DLD1 (cell line): ENCODE results near the gene PGM1.

Experiments
- in situ Hi-C: cut with HindIII; loops from 2 replicates; pipeline ENCODE4 v1.10.0; 2017; ENCODE audit warnings: low sequenced_read_pairs

PGM1 gene

GRCh38 chr1:63600248-63600647 lies 7.0 kb downstream of the PGM1 start:
- in situ Hi-C loops: no loop called here

- in situ Hi-C loops: no loop called here
Measured at GRCh38 chr1:63601061-63601460, 7.8 kb downstream of the PGM1 start.

GRCh38 chr1:63601463-63601862 lies 8.3 kb downstream of the PGM1 start:
- in situ Hi-C loops: no loop called here

GRCh38 chr1:63601912-63602311 lies 8.7 kb downstream of the PGM1 start:
- in situ Hi-C loops: no loop called here

GRCh38 chr1:63602629-63603028 lies 9.4 kb downstream of the PGM1 start:
- in situ Hi-C loops: no loop called here

GRCh38 chr1:63603810-63604209 lies 10.6 kb downstream of the PGM1 start:
- in situ Hi-C loops: no loop called here

- in situ Hi-C loops: no loop called here
Measured at GRCh38 chr1:63607322-63607721, 14.1 kb downstream of the PGM1 start.

GRCh38 chr1:63611231-63611630 lies 18.0 kb downstream of the PGM1 start:
- in situ Hi-C loops: loop anchor here (5.0 kb wide), 1 partner anchor 81 kb away; no protein-coding TSS in a partner anchor

- in situ Hi-C loops: loop anchor here (5.0 kb wide), 1 partner anchor 80 kb away; no protein-coding TSS in a partner anchor
Measured at GRCh38 chr1:63612564-63612963, 19.4 kb downstream of the PGM1 start.

- in situ Hi-C loops: loop anchor here (5.0 kb wide), 1 partner anchor 79 kb away; no protein-coding TSS in a partner anchor
Measured at GRCh38 chr1:63612971-63613370, 19.8 kb downstream of the PGM1 start.

- in situ Hi-C loops: no loop called here
Measured at GRCh38 chr1:63615768-63616420, 22.7 kb downstream of the PGM1 start.

GRCh38 chr1:63617450-63617849 lies 24.2 kb downstream of the PGM1 start:
- in situ Hi-C loops: no loop called here

GRCh38 chr1:63618011-63618410 lies 24.8 kb downstream of the PGM1 start:
- in situ Hi-C loops: no loop called here

- in situ Hi-C loops: no loop called here
Measured at GRCh38 chr1:63619558-63619957, 26.3 kb downstream of the PGM1 start.

- in situ Hi-C loops: no loop called here
Measured at GRCh38 chr1:63620671-63621070, 27.5 kb downstream of the PGM1 start.

GRCh38 chr1:63621075-63621474 lies 27.9 kb downstream of the PGM1 start:
- in situ Hi-C loops: no loop called here

- in situ Hi-C loops: no loop called here
Measured at GRCh38 chr1:63621698-63622097, 28.5 kb downstream of the PGM1 start.

GRCh38 chr1:63622849-63623566 lies 29.8 kb downstream of the PGM1 start:
- in situ Hi-C loops: no loop called here

- in situ Hi-C loops: no loop called here
Measured at GRCh38 chr1:63623952-63624351, 30.7 kb downstream of the PGM1 start.

- in situ Hi-C loops: no loop called here
Measured at GRCh38 chr1:63624911-63625310, 31.7 kb downstream of the PGM1 start.

- in situ Hi-C loops: no loop called here
Measured at GRCh38 chr1:63626222-63626621, 33.0 kb downstream of the PGM1 start.

GRCh38 chr1:63628607-63629006 lies 35.4 kb downstream of the PGM1 start:
- in situ Hi-C loops: no loop called here
